ENCODE results near the gene NOTCH1.

NOTCH1 gene

DNA sequence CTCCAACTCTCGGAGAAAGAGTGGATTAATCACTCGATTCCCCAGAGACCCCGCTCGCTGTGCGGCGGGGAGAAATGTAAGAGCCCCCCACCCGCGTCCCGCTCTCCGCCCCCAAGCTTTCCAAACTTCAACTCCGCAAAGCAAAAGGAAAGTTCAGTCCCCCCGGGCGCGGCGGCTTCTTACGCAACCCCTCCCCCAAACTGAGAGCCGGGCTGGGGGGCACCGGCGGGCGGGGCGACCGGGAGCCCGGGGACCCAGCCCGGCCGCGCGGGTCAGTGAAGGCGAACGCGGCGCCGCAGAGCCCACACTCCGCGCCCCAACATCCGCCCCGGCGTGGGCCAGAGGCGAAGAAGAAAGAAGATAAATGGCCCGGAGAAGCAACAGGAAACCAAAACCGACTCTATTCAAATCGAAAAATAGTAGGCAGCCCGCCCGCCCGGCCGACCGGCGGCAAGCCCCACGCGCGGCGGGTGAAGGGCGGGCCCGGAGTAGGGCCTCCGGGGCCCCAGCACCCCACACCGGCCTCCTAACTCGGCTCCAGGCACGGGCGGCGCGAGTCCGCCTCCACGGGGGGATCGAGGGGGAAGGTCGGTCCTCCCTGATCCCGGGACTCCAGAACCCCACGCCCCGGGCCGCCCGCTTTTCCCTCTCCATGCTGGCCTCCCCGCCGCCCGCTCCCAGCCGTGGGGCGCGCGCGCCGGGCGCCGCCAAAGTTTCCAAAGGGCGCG is 720 bp downstream of the NOTCH1 start:
- peak in 1 of 2 donors; percentile 48 for DNase-seq (ENCODE audit: low read depth in 2 of 2)

DNA sequence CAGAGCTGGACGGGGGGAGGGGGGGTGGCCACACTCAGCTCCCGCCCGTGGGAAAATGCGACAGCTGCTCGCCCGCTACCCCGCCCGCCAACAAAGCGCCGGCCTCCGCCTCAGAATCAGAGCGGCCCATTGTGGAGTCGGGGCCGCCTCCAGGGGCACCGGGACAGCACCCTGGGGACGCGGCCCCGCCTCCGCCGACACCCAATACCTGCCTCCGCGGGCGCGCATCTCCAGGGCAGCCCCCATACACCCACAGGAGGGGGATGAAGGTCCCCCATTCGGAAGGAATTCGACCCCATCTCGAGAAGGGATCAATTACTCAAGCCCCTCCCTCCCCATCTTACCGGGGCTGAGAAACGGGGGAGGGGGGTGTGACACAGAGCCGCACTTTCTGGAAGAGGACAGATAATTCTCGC is 1.3 kb downstream of the NOTCH1 start:
- DNase-seq (ENCODE audit: low read depth in 2 of 2): peak in 1 of 2 donors; percentile 23

DNA sequence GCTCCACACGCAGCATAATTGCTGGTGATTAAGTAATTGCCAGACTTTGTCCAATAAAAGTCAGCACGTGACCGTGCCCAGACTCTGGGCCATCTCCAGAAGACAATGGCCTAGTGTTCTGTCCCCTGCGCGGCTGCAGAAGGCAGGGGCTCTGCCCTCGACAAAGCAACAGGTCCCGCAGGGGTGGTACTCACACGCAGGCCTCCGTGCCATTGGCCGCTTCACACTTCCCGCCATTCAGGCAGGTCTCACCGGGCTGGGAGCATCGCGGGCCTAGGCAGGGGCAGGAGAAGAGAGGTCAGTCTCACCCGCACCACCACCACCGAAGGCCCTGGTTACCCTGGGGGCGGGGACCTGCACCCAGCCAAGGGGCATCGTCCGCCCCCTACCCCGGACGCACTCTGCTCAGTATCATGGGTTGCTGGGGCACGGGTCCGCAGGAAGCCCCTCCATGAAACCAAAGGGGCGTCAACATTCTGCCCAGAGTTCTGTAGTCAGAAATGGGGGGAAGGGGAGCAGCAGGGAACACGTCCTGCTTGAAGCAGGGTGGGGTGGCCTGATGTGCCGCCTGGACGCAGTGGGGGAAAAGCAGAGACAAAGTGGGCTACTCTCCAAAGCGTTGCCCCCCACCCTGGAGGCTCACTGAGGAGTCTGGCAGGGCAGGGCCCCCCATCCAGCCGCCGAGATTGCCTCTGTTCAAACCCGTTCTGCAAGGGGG is 1.9 kb downstream of the NOTCH1 start:
- no peak for DNase-seq (ENCODE audit: low read depth in 2 of 2)

DNA sequence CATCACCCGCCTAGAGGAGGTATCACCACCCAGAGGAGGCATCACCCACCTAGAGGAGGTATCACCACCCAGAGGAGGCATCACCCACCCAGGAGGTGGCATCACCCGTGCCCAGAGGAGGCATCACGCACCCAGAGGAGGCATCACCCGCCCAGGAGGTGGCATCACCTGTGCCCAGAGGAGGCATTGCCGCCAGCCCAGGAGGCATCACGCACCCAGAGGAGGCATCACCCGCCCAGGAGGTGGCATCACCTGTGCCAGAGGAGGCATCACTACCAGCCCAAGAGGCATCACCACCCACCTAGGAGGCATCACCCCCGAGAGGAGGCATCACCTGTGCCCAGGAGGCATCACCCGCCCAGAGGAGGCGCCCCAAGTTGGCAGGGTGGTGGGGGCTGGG is 2.6 kb downstream of the NOTCH1 start:
- DNase-seq (ENCODE audit: low read depth in 2 of 2): no peak

DNA sequence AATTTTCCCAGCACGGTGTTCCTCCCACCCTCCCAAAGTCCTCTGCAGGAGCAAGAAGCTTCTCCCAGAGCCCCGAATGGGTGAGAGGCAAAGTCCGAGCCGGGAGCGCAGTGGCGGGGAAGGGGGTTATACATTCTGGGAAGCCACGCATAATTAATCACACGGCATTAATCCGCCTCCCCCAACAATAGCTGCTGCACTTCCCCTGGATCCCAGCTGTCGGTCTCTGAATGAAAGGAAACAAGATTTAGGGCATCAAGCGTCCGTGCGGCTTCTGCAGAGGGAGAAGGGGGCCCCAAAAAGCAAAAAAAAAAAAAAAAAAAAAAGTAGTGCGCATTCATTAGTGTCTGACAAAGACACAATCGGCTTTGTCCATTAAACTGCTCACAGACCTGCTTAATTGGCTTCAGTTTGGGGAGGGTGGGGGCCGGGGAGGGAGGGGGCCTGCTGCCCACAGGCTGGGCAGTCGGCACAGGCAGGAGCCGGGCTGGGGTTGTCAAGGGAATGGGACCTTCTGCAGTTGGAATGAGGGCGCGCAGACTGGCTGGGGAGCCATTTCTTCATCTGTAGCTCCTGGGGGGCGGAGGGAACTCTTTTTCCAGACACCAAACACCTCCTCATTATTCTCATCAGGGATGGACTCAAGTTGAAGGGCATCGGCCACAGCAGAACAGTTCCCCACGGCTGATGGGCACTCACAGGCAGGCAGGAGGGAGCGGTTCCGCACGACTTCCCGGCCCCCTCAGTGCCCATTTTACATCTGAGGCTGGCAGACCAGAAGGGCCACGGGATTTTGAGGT is 3.4 kb downstream of the NOTCH1 start:
- DNase-seq (ENCODE audit: low read depth in 2 of 2): no peak

DNA sequence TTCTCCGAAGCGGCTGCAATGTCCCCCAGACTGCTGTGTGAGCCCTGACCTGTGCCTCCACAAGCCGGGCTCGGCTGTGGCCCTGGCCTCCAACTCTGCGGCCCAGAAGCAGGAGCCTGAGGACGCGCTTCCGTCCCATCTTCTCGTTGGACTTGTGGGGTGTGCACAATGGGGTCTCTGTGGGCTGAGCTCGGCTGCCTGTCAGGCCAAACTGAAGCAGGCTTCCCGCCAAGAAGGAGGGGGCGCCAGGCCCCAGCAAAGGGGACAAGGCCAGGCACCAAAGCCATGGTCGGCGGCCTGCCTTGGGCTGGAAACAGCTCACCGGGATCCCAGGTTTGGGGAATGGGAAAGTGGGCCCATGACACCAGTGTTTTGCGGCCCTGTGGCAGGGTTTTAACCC is 4.1 kb downstream of the NOTCH1 start:
- no peak for DNase-seq (ENCODE audit: low read depth in 2 of 2)

DNA sequence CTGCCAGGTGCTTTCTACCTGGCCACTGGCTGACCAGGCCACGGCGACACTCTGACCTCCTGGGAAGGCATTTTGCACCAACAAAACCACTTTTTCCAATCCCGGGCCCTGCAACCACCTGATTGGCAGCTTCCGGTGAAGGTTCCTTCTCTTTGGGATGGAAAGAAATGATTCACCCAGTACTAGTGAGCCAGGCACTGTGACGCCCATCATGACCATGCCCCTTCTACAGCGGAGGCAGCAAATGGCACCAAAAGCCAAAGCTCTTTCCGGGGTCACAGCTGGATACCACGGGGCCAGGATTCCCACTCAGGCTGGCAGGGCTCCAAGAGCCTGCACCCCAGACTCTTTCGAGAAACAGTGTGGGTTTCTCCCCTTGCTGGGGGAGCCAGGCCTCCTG is 4.7 kb downstream of the NOTCH1 start:
- DNase-seq (ENCODE audit: low read depth in 2 of 2): no peak

DNA sequence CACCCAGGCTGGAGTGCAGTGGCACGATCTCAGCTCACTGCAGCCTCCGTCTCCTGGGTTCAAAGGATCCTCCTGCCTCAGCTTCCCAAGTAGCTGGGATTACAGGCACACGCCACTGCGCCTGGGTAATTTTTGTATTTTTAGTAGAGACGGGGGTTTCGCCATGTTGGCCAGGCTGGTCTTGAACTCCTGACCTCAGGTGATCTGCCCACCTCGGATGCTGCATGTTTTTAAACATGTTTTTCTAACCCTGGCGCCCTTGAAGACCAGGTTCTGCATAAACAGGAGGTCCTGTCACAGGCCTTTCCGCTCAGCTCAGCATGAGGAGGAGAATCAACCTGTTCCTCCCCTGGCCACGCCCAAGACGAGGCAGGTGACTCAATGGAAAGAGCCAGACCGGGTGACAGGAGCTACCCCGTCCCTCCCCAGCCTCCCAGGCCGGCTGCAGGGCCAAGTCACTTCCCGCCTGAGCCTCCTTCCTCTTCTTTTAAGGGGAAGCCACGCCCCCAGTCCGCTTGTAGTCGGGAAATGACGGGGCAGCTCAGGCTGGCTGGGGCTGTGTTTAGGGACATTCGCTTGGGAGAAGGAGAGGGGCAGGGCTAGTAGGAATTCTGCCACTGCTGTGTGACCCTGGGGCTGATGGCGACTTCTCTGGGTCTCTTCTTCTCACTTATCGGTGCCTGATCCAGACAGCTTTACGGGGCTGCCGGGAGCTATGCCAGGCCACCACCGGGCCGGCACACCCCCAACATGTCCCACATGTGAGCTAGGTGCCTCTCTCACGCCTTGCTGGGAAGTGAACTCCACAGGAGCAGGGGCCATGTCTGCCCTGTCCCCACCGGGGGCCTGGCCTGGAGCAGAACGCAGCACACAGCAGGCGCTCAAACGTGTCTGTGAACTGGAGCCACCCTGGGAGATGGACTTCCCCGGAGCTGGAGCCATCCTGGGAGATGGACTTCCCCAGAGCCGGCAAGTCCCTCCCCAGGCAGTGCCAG is 6.1 kb downstream of the NOTCH1 start:
- DNase-seq (ENCODE audit: low read depth in 2 of 2): peak; percentile 72 to 91

DNA sequence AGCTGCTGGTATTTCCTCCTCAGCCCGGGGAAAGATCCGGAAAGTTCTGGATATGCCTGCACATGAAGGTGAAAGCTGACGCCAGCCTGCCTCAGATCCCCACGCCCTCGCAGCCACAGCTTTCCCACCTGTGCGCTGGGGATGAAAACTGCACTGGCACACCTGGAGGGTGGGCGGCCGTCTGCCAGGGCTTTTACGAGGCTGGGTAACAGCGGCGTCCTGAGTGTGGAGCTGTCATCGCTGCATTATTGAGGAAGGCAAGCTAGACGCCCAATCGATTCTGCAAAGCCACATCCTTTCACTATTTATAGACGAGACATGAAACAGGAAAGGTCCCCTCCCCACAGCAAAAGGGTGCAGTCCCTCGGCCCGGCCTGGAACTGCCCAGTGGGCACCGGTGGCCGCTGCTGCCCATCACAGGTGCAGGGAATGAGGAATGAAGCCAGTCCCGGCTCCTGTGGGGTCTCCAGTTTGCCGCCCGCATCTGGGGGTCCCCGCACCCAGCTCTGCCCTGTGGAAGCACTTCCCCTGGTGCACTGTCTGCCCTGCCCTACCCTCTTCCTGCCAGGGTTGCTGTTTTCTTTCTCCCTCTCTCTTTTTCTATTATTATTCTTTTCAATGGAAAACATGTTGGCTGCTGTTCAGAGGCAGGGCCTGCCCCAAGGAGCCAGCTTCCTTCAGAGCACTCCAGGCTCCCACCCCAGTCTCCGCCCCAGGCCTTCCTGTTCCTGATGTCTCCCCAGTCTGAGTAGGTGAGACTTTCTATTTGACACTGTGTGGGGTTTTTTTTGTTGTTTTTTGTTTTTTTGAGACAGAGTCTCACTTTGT is 7.0 kb downstream of the NOTCH1 start:
- DNase-seq (ENCODE audit: low read depth in 2 of 2): peak in 1 of 2 donors; percentile 43

DNA sequence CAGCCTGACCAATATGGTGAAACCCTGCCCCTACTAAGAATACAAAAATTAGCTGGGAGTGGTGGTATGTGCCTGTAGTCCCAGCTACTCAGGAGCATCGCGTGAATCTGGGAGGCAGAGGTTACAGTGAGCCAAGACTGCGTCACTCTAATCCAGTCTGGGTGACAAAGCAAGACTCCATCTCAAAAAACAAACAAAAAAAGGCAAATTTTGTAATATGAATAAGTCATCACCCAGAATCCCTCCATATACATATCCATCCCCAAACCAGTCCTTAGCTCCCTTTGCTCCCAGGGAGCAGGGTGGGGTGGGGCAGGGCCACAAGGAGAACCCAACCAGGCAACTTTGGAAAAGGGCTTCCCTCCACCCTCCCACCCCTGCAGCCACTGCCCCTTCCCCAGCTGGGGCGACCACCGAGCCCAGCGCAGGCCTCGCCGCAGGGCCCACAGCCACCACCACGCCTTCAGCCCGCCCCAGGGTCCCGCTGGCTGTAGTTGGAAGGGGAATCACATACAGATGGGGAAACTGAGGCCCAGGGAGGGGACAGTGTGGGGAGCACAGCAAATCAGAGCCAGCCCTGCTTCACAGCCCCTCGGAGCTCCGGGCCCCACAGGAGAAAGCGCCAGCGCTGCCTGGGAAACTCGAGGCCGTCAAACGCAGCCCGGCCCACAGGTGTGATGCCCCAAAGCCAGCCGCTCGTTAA is 7.8 kb downstream of the NOTCH1 start:
- DNase-seq (ENCODE audit: low read depth in 2 of 2): no peak

DNA sequence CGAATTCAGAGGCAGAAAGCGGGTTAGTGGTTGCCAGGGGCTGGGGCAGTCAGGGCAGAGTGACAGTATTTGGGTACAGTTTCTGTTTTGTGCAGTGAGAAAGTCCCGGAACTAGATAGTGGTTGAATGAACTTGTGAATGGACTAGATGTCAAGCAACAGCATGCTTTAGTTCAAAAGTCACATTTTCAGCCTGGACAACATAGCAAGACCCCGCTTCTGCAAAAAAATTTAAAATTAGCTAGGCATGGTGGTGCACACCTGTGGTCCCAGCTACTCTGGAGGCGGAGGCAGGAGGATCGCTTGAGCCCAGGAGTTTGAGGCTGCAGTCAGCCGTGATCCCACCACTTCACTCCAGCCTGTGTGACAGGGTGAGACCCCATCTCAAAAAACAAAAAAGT is 8.4 kb downstream of the NOTCH1 start:
- no peak for DNase-seq (ENCODE audit: low read depth in 2 of 2)

DNA sequence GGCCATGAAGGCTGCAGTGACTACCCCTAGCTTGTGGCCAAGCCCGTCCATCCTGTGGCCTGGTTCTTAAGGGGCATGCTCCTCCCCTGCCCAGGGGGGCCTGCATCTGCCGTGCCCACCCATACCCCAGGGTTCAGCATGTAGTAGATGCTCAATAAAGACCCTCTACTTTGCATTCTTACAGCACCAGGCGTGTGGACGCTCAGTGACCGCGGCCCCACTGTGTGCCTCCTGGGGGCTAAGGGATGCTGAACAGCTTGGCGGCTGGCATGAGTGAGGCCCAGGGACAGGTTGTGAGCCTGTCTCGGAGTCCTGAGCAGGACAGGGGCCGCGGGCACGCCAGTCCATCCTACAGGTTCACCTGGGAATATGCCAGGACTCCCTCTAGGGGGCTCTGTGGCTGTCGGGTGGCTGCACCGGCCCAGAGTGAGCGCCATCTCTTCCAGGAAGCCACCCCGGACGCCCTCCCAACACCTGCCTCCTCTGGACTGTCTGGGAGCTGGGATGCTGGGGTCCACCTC is 9.1 kb downstream of the NOTCH1 start:
- no peak for DNase-seq (ENCODE audit: low read depth in 2 of 2)

DNA sequence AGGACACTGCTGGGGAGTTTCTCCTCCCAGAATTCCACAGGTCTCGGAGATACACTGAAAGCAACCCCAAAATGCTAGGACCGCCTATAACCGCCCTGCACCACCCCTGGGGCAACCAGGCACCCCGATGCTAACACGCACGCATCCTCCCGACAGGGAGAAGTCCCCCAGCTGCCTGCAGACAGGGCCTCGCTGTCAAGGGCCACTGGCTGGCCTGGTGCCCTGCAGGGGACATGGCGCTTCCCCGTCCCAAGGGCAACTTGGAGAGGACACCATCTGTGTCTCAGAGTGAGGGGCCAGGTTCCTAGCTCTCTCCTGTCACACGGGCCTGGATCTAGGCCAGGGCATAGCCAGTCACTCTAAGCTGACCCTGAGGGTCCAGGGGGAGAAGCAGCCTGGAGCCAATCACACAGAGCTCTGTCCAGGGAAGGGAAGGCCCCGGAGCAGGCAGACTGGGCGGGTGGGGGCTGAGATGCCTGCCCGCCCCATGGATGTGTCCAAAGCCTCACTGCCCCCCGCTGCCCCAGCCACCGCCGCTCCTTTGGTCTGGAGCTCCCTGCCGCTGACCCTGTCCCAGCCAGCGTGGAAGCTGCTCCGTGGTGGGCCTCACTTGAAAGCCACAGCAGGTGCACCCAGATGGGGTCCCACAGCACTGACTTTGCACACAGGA is 9.7 kb downstream of the NOTCH1 start:
- no peak for DNase-seq (ENCODE audit: low read depth in 2 of 2)

DNA sequence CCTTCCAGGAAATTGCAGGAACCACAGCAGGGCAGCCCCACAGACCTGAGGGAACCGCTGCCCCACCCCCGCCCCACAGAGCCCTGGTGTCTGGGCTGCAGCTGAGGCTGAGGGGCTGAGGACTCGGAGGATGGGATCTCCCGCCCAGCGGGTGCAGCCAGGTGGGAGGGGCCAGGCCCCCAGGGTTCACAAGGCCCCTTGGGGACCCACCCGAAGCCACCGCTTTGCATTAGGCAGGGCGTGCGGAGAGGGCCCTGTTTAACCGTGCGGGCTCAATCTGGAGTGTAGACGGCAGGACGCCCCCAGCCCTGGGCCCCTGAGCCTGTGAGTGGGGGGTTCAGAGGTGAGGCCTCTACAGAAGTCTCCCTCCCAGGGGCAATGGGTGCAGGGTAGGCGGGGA is 10.8 kb downstream of the NOTCH1 start:
- DNase-seq (ENCODE audit: low read depth in 2 of 2): no peak

DNA sequence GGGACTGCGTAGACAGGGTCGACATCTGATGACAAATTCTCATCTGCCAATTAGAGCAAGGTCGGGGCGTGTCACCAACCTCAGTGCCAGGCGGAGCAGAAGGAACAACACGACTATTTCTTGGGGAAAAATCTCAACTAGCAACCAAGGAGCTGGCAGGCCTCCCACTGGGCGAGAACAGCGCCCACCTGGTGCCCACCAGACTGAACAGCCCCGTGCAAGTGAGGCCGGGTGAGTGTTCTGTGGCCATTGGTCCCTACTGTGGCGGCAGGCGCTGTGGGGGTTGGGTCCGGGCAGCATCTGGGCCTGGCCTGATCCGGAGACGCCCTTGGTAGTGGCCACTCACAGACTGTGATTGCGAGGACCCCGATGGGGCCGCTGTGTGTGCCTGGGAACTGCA is 11.5 kb downstream of the NOTCH1 start:
- DNase-seq (ENCODE audit: low read depth in 2 of 2): no peak

DNA sequence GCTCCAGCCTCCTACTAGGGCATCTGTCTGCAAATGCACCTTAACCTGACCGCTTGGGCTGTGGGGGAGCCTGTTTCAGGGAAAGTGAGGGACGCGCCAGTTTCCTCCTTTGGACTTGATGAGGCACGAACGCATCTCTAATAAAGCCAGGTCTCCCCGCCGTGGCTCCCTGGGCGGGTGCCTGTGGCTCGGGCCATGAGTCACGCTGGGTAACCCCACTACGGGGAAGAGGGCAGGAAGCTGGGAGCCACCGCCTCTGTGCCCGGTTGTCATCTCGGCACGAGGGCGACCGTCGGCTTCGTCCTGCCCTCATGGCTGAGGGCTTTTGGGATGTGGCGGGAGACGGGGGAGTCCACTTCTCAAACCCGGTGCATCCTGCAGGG is 12.1 kb downstream of the NOTCH1 start:
- DNase-seq (ENCODE audit: low read depth in 2 of 2): peak; percentile 50 to 55

DNA sequence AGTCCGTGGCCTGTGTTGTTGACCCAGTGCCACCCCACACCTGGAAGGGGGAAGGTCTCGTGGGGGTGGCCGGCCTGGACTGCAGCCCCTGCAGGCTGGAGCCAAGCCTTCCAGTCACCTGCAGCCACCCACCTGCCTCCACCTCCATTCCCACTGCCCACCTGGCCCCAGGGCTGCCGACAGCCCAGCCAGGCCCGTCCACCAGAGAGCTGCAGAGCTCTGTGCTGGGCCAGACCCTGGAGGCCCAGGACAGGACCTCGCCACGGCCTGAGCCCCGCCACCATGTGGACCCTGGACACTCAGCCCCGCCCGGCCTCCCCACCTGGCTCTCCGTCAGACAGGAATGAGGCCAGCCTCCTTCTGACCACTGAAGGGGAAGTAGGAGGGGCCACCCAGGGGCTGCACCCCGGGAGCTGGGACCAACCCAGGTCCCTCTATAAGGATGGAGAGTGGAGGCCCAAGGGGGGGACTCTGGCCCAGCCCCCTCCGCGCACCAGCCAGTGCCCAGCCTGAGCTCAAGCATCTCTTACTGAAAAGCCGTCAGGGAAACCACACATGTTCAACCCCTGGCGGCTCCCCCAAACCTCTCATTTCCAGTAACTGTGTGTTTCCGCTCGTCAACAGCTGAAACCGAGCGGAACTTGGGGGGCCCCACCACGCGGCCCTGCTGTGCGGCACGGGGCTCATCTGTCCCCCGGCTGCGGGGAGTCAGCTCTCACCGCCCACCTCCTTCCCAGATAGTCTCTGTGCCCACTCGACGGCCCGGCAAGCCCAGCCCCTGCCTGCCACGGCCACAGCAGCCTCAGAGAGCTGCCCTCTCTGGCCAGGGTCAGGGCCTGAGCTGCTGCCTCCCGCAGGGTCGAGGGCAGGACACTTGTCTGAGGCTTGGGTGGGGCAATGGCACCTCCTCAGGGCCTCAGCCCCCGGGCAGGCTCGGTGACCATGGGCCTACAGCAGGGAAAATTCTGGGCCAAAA is 12.8 kb downstream of the NOTCH1 start:
- peak; percentile 28 to 53 for DNase-seq (ENCODE audit: low read depth in 2 of 2)

All from stimulated activated CD4-positive, alpha-beta T cell treated with anti-CD3 and anti-CD28 coated beads, Interleukin-1b, Interleukin-23, amount 100 ng/mL, for 1 hour (primary cell).